ENCODE results near the gene ARAP3.

DNA sequence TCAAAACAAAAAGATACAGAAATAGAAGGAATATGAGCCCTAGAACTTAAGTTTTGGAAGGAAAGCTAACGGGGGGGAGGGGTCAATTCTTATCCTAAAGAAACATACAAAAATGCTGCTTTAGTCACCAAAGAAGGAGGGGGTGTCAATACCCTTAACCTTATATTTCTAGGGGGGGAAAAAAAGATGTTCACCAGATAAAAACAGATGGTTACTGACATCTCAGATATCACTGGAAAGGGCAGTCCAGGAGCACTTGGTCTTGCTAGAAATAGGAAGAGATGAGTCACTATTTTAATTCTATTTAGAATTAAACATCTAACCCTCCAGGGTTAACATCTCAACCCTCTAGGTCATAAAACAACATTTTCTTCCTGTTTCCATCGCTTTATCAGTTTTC is 64.9 kb downstream of the ARAP3 start:
- TF ChIP-seq, protein P1, sequence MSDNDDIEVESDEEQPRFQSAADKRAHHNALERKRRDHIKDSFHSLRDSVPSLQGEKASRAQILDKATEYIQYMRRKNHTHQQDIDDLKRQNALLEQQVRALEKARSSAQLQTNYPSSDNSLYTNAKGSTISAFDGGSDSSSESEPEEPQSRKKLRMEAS (IDR thresholded peaks at IDR 0.05) = no peak
- no peak for TF ChIP-seq EGR1 (IDR thresholded peaks at IDR 0.05; ENCODE audit: low read depth)
- TF ChIP-seq, protein P2, sequence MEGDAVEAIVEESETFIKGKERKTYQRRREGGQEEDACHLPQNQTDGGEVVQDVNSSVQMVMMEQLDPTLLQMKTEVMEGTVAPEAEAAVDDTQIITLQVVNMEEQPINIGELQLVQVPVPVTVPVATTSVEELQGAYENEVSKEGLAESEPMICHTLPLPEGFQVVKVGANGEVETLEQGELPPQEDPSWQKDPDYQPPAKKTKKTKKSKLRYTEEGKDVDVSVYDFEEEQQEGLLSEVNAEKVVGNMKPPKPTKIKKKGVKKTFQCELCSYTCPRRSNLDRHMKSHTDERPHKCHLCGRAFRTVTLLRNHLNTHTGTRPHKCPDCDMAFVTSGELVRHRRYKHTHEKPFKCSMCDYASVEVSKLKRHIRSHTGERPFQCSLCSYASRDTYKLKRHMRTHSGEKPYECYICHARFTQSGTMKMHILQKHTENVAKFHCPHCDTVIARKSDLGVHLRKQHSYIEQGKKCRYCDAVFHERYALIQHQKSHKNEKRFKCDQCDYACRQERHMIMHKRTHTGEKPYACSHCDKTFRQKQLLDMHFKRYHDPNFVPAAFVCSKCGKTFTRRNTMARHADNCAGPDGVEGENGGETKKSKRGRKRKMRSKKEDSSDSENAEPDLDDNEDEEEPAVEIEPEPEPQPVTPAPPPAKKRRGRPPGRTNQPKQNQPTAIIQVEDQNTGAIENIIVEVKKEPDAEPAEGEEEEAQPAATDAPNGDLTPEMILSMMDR (IDR thresholded peaks at IDR 0.05 in 2 of 3, conservative IDR thresholded peaks at IDR 0.05 in 1 of 3; ENCODE audit: borderline replicate concordance in 1 of 3, insufficient read depth in 1 of 3, low read depth in 2 of 3, low read length in 2 of 3) = no peak
- TF ChIP-seq, protein P3, sequence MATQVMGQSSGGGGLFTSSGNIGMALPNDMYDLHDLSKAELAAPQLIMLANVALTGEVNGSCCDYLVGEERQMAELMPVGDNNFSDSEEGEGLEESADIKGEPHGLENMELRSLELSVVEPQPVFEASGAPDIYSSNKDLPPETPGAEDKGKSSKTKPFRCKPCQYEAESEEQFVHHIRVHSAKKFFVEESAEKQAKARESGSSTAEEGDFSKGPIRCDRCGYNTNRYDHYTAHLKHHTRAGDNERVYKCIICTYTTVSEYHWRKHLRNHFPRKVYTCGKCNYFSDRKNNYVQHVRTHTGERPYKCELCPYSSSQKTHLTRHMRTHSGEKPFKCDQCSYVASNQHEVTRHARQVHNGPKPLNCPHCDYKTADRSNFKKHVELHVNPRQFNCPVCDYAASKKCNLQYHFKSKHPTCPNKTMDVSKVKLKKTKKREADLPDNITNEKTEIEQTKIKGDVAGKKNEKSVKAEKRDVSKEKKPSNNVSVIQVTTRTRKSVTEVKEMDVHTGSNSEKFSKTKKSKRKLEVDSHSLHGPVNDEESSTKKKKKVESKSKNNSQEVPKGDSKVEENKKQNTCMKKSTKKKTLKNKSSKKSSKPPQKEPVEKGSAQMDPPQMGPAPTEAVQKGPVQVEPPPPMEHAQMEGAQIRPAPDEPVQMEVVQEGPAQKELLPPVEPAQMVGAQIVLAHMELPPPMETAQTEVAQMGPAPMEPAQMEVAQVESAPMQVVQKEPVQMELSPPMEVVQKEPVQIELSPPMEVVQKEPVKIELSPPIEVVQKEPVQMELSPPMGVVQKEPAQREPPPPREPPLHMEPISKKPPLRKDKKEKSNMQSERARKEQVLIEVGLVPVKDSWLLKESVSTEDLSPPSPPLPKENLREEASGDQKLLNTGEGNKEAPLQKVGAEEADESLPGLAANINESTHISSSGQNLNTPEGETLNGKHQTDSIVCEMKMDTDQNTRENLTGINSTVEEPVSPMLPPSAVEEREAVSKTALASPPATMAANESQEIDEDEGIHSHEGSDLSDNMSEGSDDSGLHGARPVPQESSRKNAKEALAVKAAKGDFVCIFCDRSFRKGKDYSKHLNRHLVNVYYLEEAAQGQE (IDR thresholded peaks at IDR 0.05; ENCODE audit: low read depth) = no peak
- TF ChIP-seq EZH2 (IDR thresholded peaks at IDR 0.05) = no peak
- no peak for TF ChIP-seq RAD21 (IDR thresholded peaks at IDR 0.05; ENCODE audit: low read depth)
- no peak for TF ChIP-seq POLR2A (IDR thresholded peaks at IDR 0.05; ENCODE audit: borderline replicate concordance, extremely low read depth, insufficient read depth, insufficient read length)
- no peak for TF ChIP-seq EZH2phosphoT487 (IDR thresholded peaks at IDR 0.05; ENCODE audit: borderline replicate concordance)
- TF ChIP-seq SRF (IDR thresholded peaks at IDR 0.05; ENCODE audit: low read depth) = no peak
- TF ChIP-seq ZFX (IDR thresholded peaks at IDR 0.05) = no peak
- TF ChIP-seq, protein P4, sequence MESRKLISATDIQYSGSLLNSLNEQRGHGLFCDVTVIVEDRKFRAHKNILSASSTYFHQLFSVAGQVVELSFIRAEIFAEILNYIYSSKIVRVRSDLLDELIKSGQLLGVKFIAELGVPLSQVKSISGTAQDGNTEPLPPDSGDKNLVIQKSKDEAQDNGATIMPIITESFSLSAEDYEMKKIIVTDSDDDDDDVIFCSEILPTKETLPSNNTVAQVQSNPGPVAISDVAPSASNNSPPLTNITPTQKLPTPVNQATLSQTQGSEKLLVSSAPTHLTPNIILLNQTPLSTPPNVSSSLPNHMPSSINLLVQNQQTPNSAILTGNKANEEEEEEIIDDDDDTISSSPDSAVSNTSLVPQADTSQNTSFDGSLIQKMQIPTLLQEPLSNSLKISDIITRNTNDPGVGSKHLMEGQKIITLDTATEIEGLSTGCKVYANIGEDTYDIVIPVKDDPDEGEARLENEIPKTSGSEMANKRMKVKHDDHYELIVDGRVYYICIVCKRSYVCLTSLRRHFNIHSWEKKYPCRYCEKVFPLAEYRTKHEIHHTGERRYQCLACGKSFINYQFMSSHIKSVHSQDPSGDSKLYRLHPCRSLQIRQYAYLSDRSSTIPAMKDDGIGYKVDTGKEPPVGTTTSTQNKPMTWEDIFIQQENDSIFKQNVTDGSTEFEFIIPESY (IDR thresholded peaks at IDR 0.05; ENCODE audit: extremely low read depth, insufficient replicate concordance, low read length) = no peak
- TF ChIP-seq JUND (IDR thresholded peaks at IDR 0.05) = no peak
- TF ChIP-seq POLR2AphosphoS5 (IDR thresholded peaks at IDR 0.05; ENCODE audit: low read depth, low read length) = no peak
